NB4 (cell line): ENCODE measurements around the gene RPL37A.

Experiments used
- DNase-seq: peaks from one replicate; pipeline ENCODE4 v3.0.0; 2010; ENCODE audit warnings: low read depth
- H3K4me3 ChIP-seq: one replicate; pipeline ENCODE4 v1.5.1; 2011; ENCODE audit warnings: mild to moderate bottlenecking, low read depth, low read length, moderate library complexity
- MYC ChIP-seq: IDR thresholded peaks from 2 replicates; pipeline ENCODE4 v1.6.1; 2011; ENCODE audit warnings: low read depth, low read length
- POLR2A ChIP-seq: IDR thresholded peaks from 2 replicates; pipeline ENCODE4 v1.6.1; 2011; ENCODE audit warnings: mild to moderate bottlenecking; ENCODE audit not compliant: insufficient read length; ENCODE audit errors: extremely low read depth
- TF ChIP-seq, protein P1 (sequence below): IDR thresholded peaks from one replicate; pipeline ENCODE4 v1.5.1; 2012; ENCODE audit warnings: low read depth, low read length
- TF ChIP-seq, protein P2 (sequence below): IDR thresholded peaks from 2 replicates; pipeline ENCODE4 v1.6.1; 2011; ENCODE audit warnings: low read depth, low read length

Gene RPL37A

DNA sequence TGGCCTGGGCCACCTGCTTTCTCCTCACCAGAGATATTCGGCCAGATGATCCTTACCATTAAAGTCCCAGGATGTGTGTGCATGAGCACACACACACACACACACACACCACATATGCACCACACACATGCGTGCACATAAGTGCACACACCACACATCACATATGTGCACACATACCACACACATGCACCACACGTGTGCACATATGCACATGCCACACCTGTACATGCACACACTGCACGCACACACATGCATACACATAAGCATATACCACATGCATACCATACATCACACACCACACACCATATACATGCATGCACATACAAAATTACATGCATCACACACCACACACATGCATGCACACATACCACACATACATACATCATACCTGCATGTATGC is 38.7 kb downstream of the RPL37A start:
- TF ChIP-seq, protein P1, sequence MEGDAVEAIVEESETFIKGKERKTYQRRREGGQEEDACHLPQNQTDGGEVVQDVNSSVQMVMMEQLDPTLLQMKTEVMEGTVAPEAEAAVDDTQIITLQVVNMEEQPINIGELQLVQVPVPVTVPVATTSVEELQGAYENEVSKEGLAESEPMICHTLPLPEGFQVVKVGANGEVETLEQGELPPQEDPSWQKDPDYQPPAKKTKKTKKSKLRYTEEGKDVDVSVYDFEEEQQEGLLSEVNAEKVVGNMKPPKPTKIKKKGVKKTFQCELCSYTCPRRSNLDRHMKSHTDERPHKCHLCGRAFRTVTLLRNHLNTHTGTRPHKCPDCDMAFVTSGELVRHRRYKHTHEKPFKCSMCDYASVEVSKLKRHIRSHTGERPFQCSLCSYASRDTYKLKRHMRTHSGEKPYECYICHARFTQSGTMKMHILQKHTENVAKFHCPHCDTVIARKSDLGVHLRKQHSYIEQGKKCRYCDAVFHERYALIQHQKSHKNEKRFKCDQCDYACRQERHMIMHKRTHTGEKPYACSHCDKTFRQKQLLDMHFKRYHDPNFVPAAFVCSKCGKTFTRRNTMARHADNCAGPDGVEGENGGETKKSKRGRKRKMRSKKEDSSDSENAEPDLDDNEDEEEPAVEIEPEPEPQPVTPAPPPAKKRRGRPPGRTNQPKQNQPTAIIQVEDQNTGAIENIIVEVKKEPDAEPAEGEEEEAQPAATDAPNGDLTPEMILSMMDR, result no peak
- no peak for TF ChIP-seq POLR2A
- no peak for TF ChIP-seq MYC
- TF ChIP-seq, protein P2, sequence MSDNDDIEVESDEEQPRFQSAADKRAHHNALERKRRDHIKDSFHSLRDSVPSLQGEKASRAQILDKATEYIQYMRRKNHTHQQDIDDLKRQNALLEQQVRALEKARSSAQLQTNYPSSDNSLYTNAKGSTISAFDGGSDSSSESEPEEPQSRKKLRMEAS, result no peak
- H3K4me3 ChIP-seq, result no peak overlapping the region

DNA sequence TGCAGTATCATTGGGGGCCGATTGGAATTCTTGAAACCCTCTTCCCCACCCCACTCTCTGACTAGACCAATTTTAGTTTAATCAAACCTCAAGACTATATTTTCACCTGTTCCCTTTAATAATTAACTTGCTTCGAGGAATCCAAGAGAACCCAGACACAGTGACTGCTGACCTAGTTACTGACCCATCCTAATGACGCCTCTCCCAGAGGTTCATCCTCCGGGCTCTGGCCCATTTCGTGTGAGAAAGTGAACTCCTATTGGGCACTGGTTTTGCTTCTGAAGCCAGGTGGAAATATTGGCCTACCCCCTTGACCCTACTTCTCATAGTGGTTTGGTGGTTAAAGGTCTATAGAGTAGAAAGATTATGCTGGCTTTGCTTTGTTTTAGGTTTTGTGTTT is 39.9 kb downstream of the RPL37A start:
- TF ChIP-seq MYC (no peak), POLR2A (no peak)
- TF ChIP-seq, protein P1, result no peak
- TF ChIP-seq, protein P2, result no peak
- no peak for DNase-seq
- no peak overlapping the region for H3K4me3 ChIP-seq

More for the DNA sequence above, 38.7 kb downstream of the RPL37A start:
- no peak for DNase-seq

DNA sequence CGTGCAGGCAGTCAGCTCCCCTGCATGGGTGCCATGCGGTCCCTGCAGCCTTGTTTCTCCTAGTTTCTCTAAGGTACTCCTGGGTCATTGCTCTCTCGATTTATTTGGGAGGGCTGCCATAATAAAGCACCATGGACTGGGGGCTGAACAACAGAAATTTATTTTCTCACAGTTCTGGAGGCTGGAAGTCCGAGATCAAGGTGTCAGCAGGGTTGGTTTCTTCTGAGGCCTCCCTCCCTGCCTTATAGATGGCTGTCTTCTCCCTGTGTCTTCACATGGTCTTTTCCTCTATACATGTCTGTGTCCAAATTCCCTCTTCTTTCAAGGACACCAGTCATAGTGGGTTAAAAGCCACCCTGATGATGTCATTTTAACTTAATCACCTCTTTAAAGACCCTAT is 40.5 kb downstream of the RPL37A start:
- TF ChIP-seq, protein P1, result no peak
- no peak for DNase-seq
- no peak overlapping the region for H3K4me3 ChIP-seq

DNA sequence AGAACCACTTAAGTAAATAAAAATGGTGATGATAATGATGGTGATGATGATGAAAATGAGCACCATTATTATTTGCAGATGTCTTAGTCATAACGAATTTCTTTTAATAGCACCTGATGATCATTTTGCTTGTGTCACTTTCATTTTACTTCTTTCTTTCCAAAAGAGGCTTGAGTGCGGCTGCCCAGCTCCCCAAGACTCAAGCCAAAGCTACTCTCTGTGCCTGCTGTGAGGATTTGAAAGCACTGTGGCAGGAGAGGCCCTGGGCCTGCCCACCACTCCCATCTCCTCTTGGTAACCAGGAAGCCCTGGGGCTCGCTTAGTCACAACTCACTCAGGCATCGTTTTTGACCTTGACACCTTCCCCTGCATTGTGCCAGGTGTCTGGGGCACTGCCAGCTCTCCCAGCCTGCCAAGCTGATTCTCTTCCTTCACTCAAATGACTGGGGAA is 41.2 kb downstream of the RPL37A start:
- no peak overlapping the region for H3K4me3 ChIP-seq
- TF ChIP-seq MYC, result no peak
- TF ChIP-seq, protein P1, result no peak
- TF ChIP-seq POLR2A, result no peak
- TF ChIP-seq, protein P2, result no peak
- no peak for DNase-seq

DNA sequence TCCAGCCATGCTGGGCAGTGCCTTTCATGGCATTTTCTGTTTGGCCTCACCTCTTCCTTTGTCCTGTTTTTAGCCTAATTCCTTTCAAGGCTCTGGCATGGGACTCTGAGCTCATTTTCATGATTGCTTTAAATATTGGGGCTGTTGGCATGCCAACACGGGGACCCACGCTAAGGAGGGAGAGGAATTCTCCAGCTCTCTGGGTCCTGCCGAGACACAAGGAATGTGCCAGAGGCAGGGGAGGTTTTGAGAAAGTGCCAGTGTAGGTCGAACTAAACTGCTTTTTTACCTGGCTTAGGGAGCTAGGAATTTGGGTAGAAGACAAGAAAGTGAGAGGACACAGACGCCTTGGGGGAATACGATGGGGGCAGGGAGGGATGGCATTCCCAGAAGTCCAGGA is 42.3 kb downstream of the RPL37A start:
- no peak overlapping the region for H3K4me3 ChIP-seq
- DNase-seq, result no peak
- TF ChIP-seq, protein P1, result no peak
- no peak for TF ChIP-seq MYC

DNA sequence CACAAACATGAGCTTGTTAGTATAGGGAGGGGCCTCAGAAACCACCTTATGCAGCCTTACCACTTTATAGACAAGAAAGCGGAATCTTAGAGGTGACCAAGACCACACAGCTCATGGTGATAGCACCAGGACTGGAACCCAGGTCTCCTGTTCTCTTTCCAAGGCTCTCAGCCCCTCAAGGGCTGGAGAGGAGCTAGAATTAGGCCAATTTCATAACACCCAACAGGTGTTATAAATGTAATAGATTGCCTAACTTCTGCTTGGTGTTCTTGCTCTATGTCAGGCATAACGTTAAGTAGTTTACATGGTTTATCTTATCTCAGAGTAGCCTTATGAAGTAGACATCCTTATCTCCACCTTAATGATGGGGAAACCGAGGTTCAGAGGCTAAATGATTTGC is 42.9 kb downstream of the RPL37A start:
- no peak for DNase-seq
- no peak overlapping the region for H3K4me3 ChIP-seq
- TF ChIP-seq POLR2A, result no peak

DNA sequence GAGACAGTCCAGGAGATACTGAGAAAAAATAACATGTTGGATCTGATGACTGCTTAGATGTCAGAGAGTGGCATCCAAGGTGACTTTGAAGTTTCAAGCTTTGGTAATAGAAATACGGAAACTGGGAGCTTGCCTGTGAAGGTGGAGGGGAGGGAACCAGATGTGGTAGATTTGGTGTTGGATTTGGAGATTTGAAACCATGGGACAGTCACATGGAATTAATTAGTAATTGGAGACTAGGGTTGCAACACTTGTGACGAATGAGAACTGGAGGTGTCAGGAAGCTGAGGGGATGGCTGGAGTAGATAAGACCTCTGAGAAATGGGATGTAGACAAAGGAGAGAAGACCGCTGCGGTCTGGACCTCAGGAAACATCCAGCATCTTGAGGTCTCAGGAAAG is 46.7 kb downstream of the RPL37A start:
- TF ChIP-seq, protein P1, result no peak
- TF ChIP-seq, protein P2, result no peak
- TF ChIP-seq MYC (no peak), POLR2A (no peak)
- peak; percentile 67 for DNase-seq
- no peak overlapping the region for H3K4me3 ChIP-seq
